Measurements from ENCODE around the gene FPR1. TPM values are rescaled to one million over a fixed set of nuclear protein-coding genes. Genes with fewer than 3 reads are reported as not detected.
"Not testable (repeated sequence)": the region's sequence is repeated elsewhere in the genome, so short reads cannot be mapped to it uniquely, and the experiment has no call there.

The FPR1 gene
- total RNA-seq, 3 donors from 2014 or later (not counting 1 experiment from before 2014, with no cell fraction given) = 3.4 to 20.2 (median 6.4) TPM

GRCh38 chr19:51740356-51740755 is 11.3 kb downstream of the FPR1 start:
- ATAC-seq (no peak), DNase-seq (no peak)
- Histone ChIP-seq H3K36me3 (ENCODE audit: control insufficient read depth, insufficient read depth, low read length) (no peaks in the 10 kb centered on the region), H3K9me3 (ENCODE audit: control insufficient read depth, insufficient read depth, low read length) (no peaks in the 10 kb centered on the region), H3K4me1 (ENCODE audit: control insufficient read depth, insufficient read depth, low read length) (no peaks in the 10 kb centered on the region), H3K27me3 (ENCODE audit: control insufficient read depth, insufficient read depth, low read length) (no peaks in the 10 kb centered on the region), H3K4me3 (ENCODE audit: low read length) (no peak overlapping the region), H3K27ac (ENCODE audit: low read length) (no peak overlapping the region)
- H3K4me1 Mint-ChIP-seq = no peaks in the 10 kb centered on the region
- H3K4me3 Mint-ChIP-seq = no peak overlapping the region
- no peaks in the 10 kb centered on the region for H3K9me3 Mint-ChIP-seq
- H3K36me3 Mint-ChIP-seq = no peaks in the 10 kb centered on the region
- H3K27me3 Mint-ChIP-seq (ENCODE audit: low read depth in 2 of 2) = peaks cover 6 to 19% of the 10 kb centered on the region in 2 donors
- intact Hi-C loops (cut with micrococcal nuclease) = no loop called here
- H3K27ac Mint-ChIP-seq = no peak overlapping the region
- TF ChIP-seq, protein P1, sequence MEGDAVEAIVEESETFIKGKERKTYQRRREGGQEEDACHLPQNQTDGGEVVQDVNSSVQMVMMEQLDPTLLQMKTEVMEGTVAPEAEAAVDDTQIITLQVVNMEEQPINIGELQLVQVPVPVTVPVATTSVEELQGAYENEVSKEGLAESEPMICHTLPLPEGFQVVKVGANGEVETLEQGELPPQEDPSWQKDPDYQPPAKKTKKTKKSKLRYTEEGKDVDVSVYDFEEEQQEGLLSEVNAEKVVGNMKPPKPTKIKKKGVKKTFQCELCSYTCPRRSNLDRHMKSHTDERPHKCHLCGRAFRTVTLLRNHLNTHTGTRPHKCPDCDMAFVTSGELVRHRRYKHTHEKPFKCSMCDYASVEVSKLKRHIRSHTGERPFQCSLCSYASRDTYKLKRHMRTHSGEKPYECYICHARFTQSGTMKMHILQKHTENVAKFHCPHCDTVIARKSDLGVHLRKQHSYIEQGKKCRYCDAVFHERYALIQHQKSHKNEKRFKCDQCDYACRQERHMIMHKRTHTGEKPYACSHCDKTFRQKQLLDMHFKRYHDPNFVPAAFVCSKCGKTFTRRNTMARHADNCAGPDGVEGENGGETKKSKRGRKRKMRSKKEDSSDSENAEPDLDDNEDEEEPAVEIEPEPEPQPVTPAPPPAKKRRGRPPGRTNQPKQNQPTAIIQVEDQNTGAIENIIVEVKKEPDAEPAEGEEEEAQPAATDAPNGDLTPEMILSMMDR (IDR thresholded peaks at IDR 0.05) = no peak
- WGBS (ENCODE audit: insufficient coverage) = 69% methylated on average over 5 of the region's 5 CpGs

DNA sequence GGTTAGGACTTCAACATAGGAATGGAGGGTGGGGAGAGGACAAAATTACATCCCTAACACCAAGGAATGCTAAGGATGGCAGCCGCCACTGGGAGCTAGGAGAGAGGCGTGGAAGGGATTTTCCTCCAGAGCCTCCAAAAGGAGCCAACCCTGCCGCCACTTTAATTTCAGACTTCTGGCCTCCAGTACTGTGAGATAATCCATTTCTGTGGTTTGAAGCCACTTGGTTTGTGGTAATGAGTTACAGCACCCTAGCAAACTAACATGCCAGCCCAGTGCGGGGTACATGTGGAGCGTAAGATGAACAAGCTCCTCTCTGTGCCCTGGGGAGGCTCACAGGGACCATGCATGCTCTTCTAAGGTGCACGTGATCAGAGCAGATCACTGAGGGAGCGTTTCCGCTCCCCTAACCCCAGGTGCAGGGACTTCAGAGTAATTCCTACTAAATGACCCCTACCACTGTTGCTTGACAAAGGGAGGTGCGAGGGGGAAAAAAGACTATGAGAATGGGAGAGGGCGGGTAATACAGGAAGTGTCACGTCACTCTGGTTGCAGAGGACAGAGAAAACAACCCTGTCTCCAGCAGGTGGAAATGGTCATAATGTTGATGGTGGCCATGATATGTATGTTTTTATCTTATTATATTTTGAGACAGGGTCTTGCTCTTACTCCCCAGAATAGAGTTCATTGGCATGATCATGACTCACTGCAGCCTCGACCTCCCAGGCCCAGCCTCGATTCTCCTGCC is 12.0 kb downstream of the FPR1 start:
- H3K4me1 Mint-ChIP-seq = no peaks in the 10 kb centered on the region
- WGBS (ENCODE audit: insufficient coverage) = 78% methylated on average over 13 of the region's 13 CpGs
- no peak overlapping the region for H3K27ac ChIP-seq (ENCODE audit: low read length)
- no peak overlapping the region for H3K4me3 ChIP-seq (ENCODE audit: low read length)
- intact Hi-C loops (cut with micrococcal nuclease) = no loop called here
- ATAC-seq (peak in 1 of 3 donors; percentile 34), DNase-seq (no peak)
- H3K27me3 Mint-ChIP-seq (ENCODE audit: low read depth in 2 of 2) = peaks cover 6 to 22% of the 10 kb centered on the region in 2 donors
- H3K9me3 Mint-ChIP-seq = no peaks in the 10 kb centered on the region
- no peaks in the 10 kb centered on the region for H3K36me3 ChIP-seq (ENCODE audit: control insufficient read depth, insufficient read depth, low read length)
- H3K9me3 ChIP-seq (ENCODE audit: control insufficient read depth, insufficient read depth, low read length) = no peaks in the 10 kb centered on the region
- no peak overlapping the region for H3K27ac Mint-ChIP-seq
- TF ChIP-seq, protein P1 (IDR thresholded peaks at IDR 0.05) = no peak
- H3K4me3 Mint-ChIP-seq = no peak overlapping the region
- no peaks in the 10 kb centered on the region for H3K36me3 Mint-ChIP-seq
- no peaks in the 10 kb centered on the region for H3K4me1 ChIP-seq (ENCODE audit: control insufficient read depth, insufficient read depth, low read length)
- no peaks in the 10 kb centered on the region for H3K27me3 ChIP-seq (ENCODE audit: control insufficient read depth, insufficient read depth, low read length)

DNA sequence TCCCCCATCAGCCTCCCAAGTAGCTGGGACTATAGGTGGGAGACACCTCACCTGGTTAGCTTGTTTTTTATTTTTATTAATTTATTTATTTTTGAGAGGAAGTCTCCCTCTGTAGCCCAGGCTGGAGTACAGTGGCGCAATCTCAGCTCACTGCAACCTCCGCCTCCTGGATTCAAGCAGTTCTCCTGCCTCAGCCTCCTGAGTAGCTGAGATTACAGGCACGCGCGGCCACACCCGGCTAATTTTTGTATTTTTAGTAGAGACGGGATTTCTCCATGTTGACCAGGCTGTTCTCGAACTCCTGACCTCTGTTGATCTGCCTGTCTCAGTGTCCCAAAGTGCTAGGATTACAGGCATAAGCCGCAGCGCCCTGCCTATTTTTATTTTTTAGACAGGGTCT is 13.2 kb downstream of the FPR1 start:
- intact Hi-C loops (cut with micrococcal nuclease) = not testable (repeated sequence)
- 98% methylated on average over 10 of the region's 10 CpGs for WGBS (ENCODE audit: insufficient coverage)

DNA sequence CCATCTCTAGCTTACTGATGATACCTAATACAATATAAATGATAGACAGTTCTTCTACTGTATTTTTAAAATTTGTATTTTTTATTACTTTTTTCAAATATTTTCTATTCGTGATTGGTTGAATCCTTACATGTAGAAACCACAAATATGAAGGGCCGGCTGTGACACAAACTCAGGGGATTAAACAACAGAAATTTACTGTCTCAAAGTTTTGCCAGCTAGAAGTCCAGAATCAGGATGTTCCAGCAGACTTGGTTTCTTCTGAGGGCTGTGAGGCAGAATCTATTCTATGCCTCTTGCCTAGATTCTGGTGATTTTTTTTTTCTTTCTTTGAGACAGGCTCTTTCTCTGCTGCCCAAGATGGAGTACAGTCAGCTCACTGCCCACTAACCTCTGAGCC is 13.8 kb downstream of the FPR1 start:
- H3K4me1 ChIP-seq (ENCODE audit: control insufficient read depth, insufficient read depth, low read length) = no peaks in the 10 kb centered on the region
- no peak overlapping the region for H3K4me3 ChIP-seq (ENCODE audit: low read length)
- no peak for ATAC-seq
- WGBS (ENCODE audit: insufficient coverage) = 69% methylated on average over 2 of the region's 2 CpGs
- intact Hi-C loops (cut with micrococcal nuclease) = no loop called here
- no peak overlapping the region for H3K4me3 Mint-ChIP-seq
- no peaks in the 10 kb centered on the region for H3K9me3 Mint-ChIP-seq
- no peak overlapping the region for H3K27ac ChIP-seq (ENCODE audit: low read length)
- H3K36me3 ChIP-seq (ENCODE audit: control insufficient read depth, insufficient read depth, low read length) = no peaks in the 10 kb centered on the region
- DNase-seq = no peak
- peaks cover 6 to 22% of the 10 kb centered on the region in 2 donors for H3K27me3 Mint-ChIP-seq (ENCODE audit: low read depth in 2 of 2)
- H3K27ac Mint-ChIP-seq = no peak overlapping the region
- TF ChIP-seq, protein P1 (IDR thresholded peaks at IDR 0.05) = no peak
- H3K4me1 Mint-ChIP-seq = no peaks in the 10 kb centered on the region
- no peaks in the 10 kb centered on the region for H3K27me3 ChIP-seq (ENCODE audit: control insufficient read depth, insufficient read depth, low read length)
- H3K9me3 ChIP-seq (ENCODE audit: control insufficient read depth, insufficient read depth, low read length) = no peaks in the 10 kb centered on the region
- no peaks in the 10 kb centered on the region for H3K36me3 Mint-ChIP-seq

More for the DNA sequence above, 13.2 kb downstream of the FPR1 start:
- ATAC-seq; H3K9me3 Mint-ChIP-seq; DNase-seq; H3K36me3 ChIP-seq (ENCODE audit: control insufficient read depth, insufficient read depth, low read length); H3K4me1 Mint-ChIP-seq; H3K36me3 Mint-ChIP-seq; H3K27ac ChIP-seq (ENCODE audit: low read length); H3K4me1 ChIP-seq (ENCODE audit: control insufficient read depth, insufficient read depth, low read length); H3K27ac Mint-ChIP-seq; H3K27me3 ChIP-seq (ENCODE audit: control insufficient read depth, insufficient read depth, low read length); H3K9me3 ChIP-seq (ENCODE audit: control insufficient read depth, insufficient read depth, low read length); H3K4me3 Mint-ChIP-seq; H3K4me3 ChIP-seq (ENCODE audit: low read length): not testable (repeated sequence)
- peaks cover 6 to 22% of the 10 kb centered on the region in 2 donors for H3K27me3 Mint-ChIP-seq (ENCODE audit: low read depth in 2 of 2)

Measured in natural killer cell (primary cell).